Large intestine (tissue), 3 donors: ENCODE data around the gene FATE1. TPM values are rescaled to one million over a fixed set of nuclear protein-coding genes. Genes with fewer than 3 reads are reported as not detected.
"Not testable (repeated sequence)": the region's sequence is repeated elsewhere in the genome, so short reads cannot be mapped to it uniquely, and the experiment has no call there.

ENCODE experiments used
- DNase-seq, 2 donors: peaks; one replicate each; pipeline versions ENCODE4 v3.0.0 to v3.0.0-alpha.2; 2013
- H3K27ac ChIP-seq: one replicate; pipeline ENCODE4 v1.5.1; 2013; ENCODE audit warnings: low read length
- H3K27me3 ChIP-seq: 2 replicates; pipeline ENCODE4 v1.6.1; 2013; ENCODE audit warnings: low read length; ENCODE audit not compliant: control insufficient read depth, insufficient read depth
- H3K36me3 ChIP-seq: 2 replicates; pipeline ENCODE4 v1.6.1; 2013; ENCODE audit warnings: low read length; ENCODE audit not compliant: control insufficient read depth, insufficient read depth
- H3K4me1 ChIP-seq: one replicate; pipeline ENCODE4 v1.6.1; 2013; ENCODE audit warnings: low read length; ENCODE audit not compliant: control insufficient read depth, insufficient read depth
- H3K4me3 ChIP-seq: one replicate; pipeline ENCODE4 v1.5.1; 2013; ENCODE audit warnings: low read length
- H3K9me3 ChIP-seq: one replicate; pipeline ENCODE4 v1.6.1; 2013; ENCODE audit warnings: mild to moderate bottlenecking, low read depth, low read length, moderate library complexity; ENCODE audit not compliant: control insufficient read depth
- WGBS: methylation state at CpG from one replicate; pipeline ENCODE4 v1.1.5; 2013; ENCODE audit warnings: low lambda C conversion rate; ENCODE audit not compliant: insufficient coverage; 5-methylcytosine and 5-hydroxymethylcytosine counted together
- polyA plus RNA-seq: library from polyadenylated mRNA; unstranded; fragments of 120-200 nt; gene quantifications from one replicate; pipeline ENCODE4 v1.2.1, GENCODE V29; 2013

FATE1 gene
- polyA plus RNA-seq, 1 donor = 0.09 TPM

- no CpG with 5 or more reads among the region's 19 CpGs for WGBS
- H3K4me1 ChIP-seq = no peaks in the 10 kb centered on the region
- no peak for DNase-seq
- H3K27me3 ChIP-seq = peaks cover 12% of the 10 kb centered on the region
- no peak overlapping the region for H3K27ac ChIP-seq
- H3K36me3 ChIP-seq = no peaks in the 10 kb centered on the region
- H3K4me3 ChIP-seq = no peak overlapping the region
- no peaks in the 10 kb centered on the region for H3K9me3 ChIP-seq
Observed at GRCh38 chrX:151695583-151696340, 20.1 kb upstream of the FATE1 start.

DNA sequence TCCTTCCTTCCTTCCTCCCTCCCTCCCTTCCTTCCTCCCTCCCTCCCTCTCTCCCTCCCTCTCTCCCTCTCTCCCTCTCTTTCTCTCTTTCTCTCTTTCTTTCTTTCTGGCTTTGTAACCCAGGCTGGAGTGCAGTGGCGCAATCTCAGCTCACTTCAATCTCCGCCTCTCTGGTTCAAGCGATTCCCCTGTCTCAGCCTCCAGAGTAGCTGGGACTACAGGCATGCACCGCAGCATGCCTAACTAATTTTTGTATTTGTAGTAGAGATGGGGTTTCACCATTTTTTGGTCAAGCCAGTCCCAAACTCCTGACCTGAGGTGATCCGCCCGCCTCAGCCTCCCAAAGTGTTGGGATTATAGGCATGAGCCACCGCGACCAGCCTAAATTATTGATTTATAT lies 18.8 kb upstream of the FATE1 start:
- H3K9me3 ChIP-seq, H3K4me1 ChIP-seq, H3K27ac ChIP-seq, H3K36me3 ChIP-seq, DNase-seq, H3K4me3 ChIP-seq: not testable (repeated sequence)
- WGBS = no CpG with 5 or more reads among the region's 8 CpGs
- H3K27me3 ChIP-seq = peaks cover 12% of the 10 kb centered on the region

DNA sequence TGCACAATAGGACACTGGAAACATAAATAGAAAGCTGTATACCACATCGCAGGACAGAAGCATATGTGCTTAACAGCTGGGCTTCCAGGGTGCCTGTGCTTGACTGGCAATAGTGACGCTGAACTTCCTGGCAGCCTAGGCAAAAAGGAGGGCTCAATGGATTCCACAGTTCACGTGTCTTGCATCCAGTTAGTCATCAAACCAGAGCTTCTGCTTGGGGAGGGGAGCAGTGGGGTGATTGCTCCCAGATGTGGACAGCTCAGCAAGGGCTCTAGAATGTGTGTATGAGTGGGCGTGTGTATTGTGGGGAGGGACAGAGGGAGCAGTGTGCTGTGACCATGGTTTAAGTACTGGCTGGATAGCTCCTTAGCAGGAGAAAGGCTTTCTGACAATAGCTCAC lies 18.3 kb upstream of the FATE1 start:
- no peak for DNase-seq
- no peak overlapping the region for H3K27ac ChIP-seq
- H3K27me3 ChIP-seq = peaks cover 12% of the 10 kb centered on the region
- WGBS = no CpG with 5 or more reads among the region's 4 CpGs
- no peak overlapping the region for H3K4me3 ChIP-seq
- no peaks in the 10 kb centered on the region for H3K4me1 ChIP-seq
- no peaks in the 10 kb centered on the region for H3K36me3 ChIP-seq
- H3K9me3 ChIP-seq = no peaks in the 10 kb centered on the region

- no CpG with 5 or more reads among the region's 6 CpGs for WGBS
- Histone ChIP-seq H3K27me3 (peaks cover 12% of the 10 kb centered on the region), H3K4me1 (no peaks in the 10 kb centered on the region), H3K27ac (no peak overlapping the region), H3K4me3 (no peak overlapping the region), H3K9me3 (no peaks in the 10 kb centered on the region), H3K36me3 (no peaks in the 10 kb centered on the region)
- DNase-seq = no peak
Observed at GRCh38 chrX:151698485-151698884, 17.4 kb upstream of the FATE1 start.

GRCh38 chrX:151699746-151700145 lies 16.1 kb upstream of the FATE1 start:
- H3K9me3 ChIP-seq = no peaks in the 10 kb centered on the region
- WGBS = no CpG with 5 or more reads among the region's 9 CpGs
- no peak overlapping the region for H3K4me3 ChIP-seq
- no peaks in the 10 kb centered on the region for H3K36me3 ChIP-seq
- no peaks in the 10 kb centered on the region for H3K4me1 ChIP-seq
- peaks cover 7% of the 10 kb centered on the region for H3K27me3 ChIP-seq
- H3K27ac ChIP-seq = no peak overlapping the region
- DNase-seq = no peak

DNA sequence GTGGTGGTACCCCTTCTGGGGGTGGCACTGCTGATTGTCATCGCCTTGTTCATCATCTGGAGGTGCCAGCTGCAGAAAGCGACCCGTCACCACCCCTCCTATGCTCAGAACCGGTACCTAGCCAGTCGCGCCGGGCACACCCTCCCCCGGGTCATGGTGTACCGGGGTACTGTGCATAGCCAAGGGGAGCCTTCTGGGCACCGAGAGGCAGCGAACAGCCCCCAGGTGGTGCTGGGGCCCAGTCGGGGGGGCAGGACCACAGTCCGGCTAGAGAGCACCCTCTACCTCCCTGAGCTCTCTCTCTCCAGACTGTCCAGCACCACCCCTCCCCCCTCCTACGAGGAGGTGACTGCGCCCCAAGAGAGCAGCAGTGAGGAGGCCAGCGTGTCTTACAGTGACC lies 15.3 kb upstream of the FATE1 start:
- DNase-seq = no peak
- WGBS = no CpG with 5 or more reads among the region's 16 CpGs
- Histone ChIP-seq H3K27me3 (peaks cover 5% of the 10 kb centered on the region), H3K9me3 (no peaks in the 10 kb centered on the region), H3K4me3 (no peak overlapping the region), H3K4me1 (no peaks in the 10 kb centered on the region), H3K36me3 (no peaks in the 10 kb centered on the region), H3K27ac (no peak overlapping the region)

DNA sequence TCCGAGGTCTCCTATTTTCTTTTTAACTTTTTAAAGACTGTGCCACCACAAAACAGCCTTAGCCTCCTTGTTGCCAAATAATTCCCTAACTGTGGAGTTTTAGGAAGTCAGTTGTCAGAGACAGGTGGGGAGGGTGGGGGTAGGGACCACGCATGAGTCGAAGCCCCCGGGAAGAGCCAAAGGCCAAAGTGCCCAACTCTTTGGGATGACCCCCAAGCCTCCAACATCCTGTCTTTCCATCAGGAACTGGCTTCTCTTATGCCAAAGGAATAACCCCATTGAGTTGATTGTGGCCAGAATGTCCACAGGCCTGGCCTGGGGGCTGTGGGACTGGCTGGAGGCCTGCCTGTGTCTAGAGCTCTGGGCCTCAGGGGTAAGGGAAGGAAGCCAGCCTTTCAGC lies 14.8 kb upstream of the FATE1 start:
- Histone ChIP-seq H3K4me1 (no peaks in the 10 kb centered on the region), H3K36me3 (no peaks in the 10 kb centered on the region), H3K9me3 (no peaks in the 10 kb centered on the region), H3K27me3 (peaks cover under 1% of the 10 kb centered on the region), H3K27ac (no peak overlapping the region), H3K4me3 (no peak overlapping the region)
- no CpG with 5 or more reads among the region's 4 CpGs for WGBS
- no peak for DNase-seq

- no peak for DNase-seq
- H3K36me3 ChIP-seq = no peaks in the 10 kb centered on the region
- no peak overlapping the region for H3K27ac ChIP-seq
- WGBS = no CpG with 5 or more reads among the region's 7 CpGs
- H3K4me1 ChIP-seq = no peaks in the 10 kb centered on the region
- no peaks in the 10 kb centered on the region for H3K27me3 ChIP-seq
- H3K9me3 ChIP-seq = no peaks in the 10 kb centered on the region
- H3K4me3 ChIP-seq = no peak overlapping the region
Observed at GRCh38 chrX:151701531-151701930, 14.3 kb upstream of the FATE1 start.

DNA sequence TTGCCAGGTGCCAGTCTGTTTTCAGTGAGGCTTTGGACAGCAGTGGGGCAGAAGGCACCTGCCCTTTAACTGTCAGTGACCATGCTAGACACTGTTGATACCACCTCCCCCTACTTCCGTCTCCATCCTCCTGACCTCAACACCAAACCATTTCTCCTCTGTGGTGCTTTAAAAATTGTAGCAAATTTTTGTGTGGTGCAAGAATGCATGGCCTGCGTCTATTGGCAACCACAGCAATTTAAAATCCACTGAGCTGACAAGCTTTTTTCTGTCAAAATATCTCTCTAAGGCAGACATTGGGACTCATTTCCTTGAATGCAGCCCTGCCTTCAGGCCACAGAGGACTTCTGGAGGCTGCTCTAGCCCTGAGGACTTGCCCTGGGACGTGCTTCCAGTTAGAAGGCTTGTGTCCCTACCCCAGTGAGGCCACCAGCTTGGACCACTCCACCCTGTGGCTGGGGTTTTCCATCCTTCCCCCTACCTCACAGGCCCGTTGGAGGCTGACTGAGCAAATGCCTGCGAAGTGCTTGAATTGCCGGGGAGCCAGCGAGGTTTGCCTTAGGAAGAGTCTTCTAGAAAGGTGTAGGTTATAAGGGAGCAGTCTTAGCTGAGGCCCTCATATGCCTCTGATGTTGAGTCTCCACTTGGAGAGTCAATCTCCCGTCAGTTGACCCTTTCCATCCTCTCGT lies 13.7 kb upstream of the FATE1 start:
- Histone ChIP-seq H3K36me3 (no peaks in the 10 kb centered on the region), H3K27ac (no peak overlapping the region), H3K9me3 (no peaks in the 10 kb centered on the region), H3K4me1 (no peaks in the 10 kb centered on the region), H3K4me3 (no peak overlapping the region), H3K27me3 (no peaks in the 10 kb centered on the region)
- DNase-seq = no peak
- no CpG with 5 or more reads among the region's 9 CpGs for WGBS

GRCh38 chrX:151702741-151703340 lies 13.0 kb upstream of the FATE1 start:
- Histone ChIP-seq H3K9me3 (no peaks in the 10 kb centered on the region), H3K27ac (no peak overlapping the region), H3K4me3 (no peak overlapping the region), H3K4me1 (no peaks in the 10 kb centered on the region), H3K27me3 (no peaks in the 10 kb centered on the region), H3K36me3 (no peaks in the 10 kb centered on the region)
- DNase-seq = no peak
- WGBS = no CpG with 5 or more reads among the region's 7 CpGs
